Kidney (tissue), 14 donors: ENCODE results near the gene PTPA. TPM values are rescaled to one million over a fixed set of nuclear protein-coding genes. Genes with fewer than 3 reads are reported as not detected.

ENCODE experiments used
- DNase-seq, 5 donors: peaks; one replicate each; pipeline ENCODE4 v3.0.0-alpha.2; 2013 to 2020
- FAIRE-seq: peaks from 2 replicates; lab custom pipeline; 2012; peaks lifted over from hg19 to GRCh38; lab: Jason Lieb, UNC
- H3K27ac ChIP-seq, 2 donors: one replicate each; pipeline ENCODE4 v1.7.0; 2013; ENCODE audit warnings: low read depth in 2 of 2, low read length in 2 of 2, inconsistent platforms in 1 of 2
- H3K27me3 ChIP-seq: one replicate; pipeline ENCODE4 v1.7.1; 2013; ENCODE audit warnings: low read length, inconsistent platforms; ENCODE audit not compliant: control insufficient read depth, insufficient read depth
- H3K36me3 ChIP-seq, 3 donors: one replicate each; pipeline versions ENCODE4 v1.7.0 to v1.7.1; 2013; ENCODE audit warnings: low read length in 3 of 3, control low read depth in 1 of 3, inconsistent platforms in 1 of 3; ENCODE audit not compliant: insufficient read depth in 3 of 3, control insufficient read depth in 2 of 3
- H3K4me1 ChIP-seq, 3 donors: one replicate each; pipeline versions ENCODE4 v1.7.0 to v1.7.1; 2013; ENCODE audit warnings: low read length in 3 of 3, inconsistent platforms in 1 of 3, low read depth in 1 of 3; ENCODE audit not compliant: control insufficient read depth in 2 of 3, insufficient read depth in 2 of 3
- H3K4me3 ChIP-seq, 3 donors: one replicate each; pipeline versions ENCODE4 v1.7.0 to v1.8.1; 2013; ENCODE audit warnings: low read length in 3 of 3, control low read depth in 1 of 3, inconsistent platforms in 1 of 3
- H3K9ac ChIP-seq, 3 donors: one replicate each; pipeline versions ENCODE4 v1.7.0 to v1.7.1; 2013; ENCODE audit warnings: low read length in 3 of 3, control low read depth in 1 of 3, inconsistent platforms in 1 of 3
- H3K9me3 ChIP-seq, 3 donors: one replicate each; pipeline versions ENCODE4 v1.7.0 to v1.7.1; 2013; ENCODE audit warnings: low read length in 3 of 3, control low read depth in 1 of 3, inconsistent platforms in 1 of 3; ENCODE audit not compliant: control insufficient read depth in 2 of 3, insufficient read depth in 1 of 3
- intact Hi-C: fragments of 100-400 bp; cut with DNase I; formaldehyde crosslinking; loops from one replicate; pipeline ENCODE4 v1.11.1; 2022
- polyA plus RNA-seq: library from polyadenylated mRNA; stranded (reverse); fragments of 350-450 nt; fragmentation: Illumina TruSeq; extraction: RNeasy Lipid Tissue Mini Kit (QIAGEN cat#74804); gene quantifications from one replicate; pipeline ENCODE4 v1.2.3, GENCODE V29; 2014; ENCODE audit warnings: low read depth, low replicate concordance; ENCODE audit not compliant: insufficient read depth
- total RNA-seq: library from RNA; stranded (reverse); fragmentation: NEBNext Ultra II Directional; extraction: Animal tissue kit (Norgen Biotek cat#: 25700); gene quantifications from one replicate; pipeline ENCODE4 v1.2.1, GENCODE V29; 2021
- TF ChIP-seq, protein P1 (sequence below): IDR thresholded peaks from 3 replicates; pipeline ENCODE4 v1.5.1; 2012; ENCODE audit warnings: mild to moderate bottlenecking, moderate library complexity, borderline replicate concordance; ENCODE audit not compliant: insufficient read depth; ENCODE audit errors: extremely low read depth
- donor health status: control.
- donor health status: control.
- donor health status: control.
- donor health status: control.
- donor health status: control.
- donor health status: DM: yes; HTN: yes; CAD: no.
- donor health status: Normal renal cell carcinoma (clear cell type).

Gene PTPA
- total and polyA plus RNA-seq, 2 donors from 2014 or later = 161 to 164 TPM

DNA sequence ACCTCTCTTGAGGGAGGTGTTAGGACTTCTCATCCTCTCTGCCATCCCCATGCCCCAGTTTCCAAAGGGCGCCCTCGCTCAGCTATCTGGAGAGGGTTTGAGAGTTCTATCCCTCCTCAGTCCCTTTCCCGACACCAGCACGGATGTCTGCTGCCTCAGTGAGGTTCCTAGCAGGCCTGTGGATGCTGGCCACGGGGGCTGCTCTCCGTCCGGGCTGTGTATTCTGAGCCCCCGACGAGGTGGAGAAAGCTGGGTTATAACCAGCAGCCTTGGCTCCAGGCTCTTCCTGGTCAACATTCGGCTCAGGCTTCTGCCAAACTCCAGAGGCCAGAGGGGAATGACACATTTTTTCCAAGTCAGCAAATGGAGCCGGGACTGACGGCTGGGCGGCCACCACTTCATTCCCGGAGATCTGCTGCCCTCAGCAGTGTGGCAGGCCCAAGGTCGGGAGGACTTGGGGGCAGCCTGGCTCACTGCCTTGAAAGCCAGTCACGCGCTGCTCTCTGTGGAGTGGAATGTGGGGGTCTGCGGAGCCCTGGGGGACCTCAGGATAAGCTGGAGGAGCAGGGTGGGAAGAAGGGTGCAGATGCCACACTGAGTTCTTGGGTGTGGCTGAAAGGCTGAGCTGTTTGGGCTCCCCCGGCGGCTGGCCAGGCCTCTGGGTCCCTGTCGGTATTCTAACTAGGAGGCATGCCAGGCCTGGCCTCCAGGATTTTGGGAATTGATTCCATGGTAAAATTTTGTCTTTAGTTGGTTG is 27.4 kb downstream of the PTPA start:
- H3K9me3 ChIP-seq = no peaks in the 10 kb centered on the region
- peaks cover under 1 to 16% (median 5%) of the 10 kb centered on the region in 3 donors for H3K36me3 ChIP-seq
- no peak overlapping the region for H3K4me3 ChIP-seq
- TF ChIP-seq, protein P1, sequence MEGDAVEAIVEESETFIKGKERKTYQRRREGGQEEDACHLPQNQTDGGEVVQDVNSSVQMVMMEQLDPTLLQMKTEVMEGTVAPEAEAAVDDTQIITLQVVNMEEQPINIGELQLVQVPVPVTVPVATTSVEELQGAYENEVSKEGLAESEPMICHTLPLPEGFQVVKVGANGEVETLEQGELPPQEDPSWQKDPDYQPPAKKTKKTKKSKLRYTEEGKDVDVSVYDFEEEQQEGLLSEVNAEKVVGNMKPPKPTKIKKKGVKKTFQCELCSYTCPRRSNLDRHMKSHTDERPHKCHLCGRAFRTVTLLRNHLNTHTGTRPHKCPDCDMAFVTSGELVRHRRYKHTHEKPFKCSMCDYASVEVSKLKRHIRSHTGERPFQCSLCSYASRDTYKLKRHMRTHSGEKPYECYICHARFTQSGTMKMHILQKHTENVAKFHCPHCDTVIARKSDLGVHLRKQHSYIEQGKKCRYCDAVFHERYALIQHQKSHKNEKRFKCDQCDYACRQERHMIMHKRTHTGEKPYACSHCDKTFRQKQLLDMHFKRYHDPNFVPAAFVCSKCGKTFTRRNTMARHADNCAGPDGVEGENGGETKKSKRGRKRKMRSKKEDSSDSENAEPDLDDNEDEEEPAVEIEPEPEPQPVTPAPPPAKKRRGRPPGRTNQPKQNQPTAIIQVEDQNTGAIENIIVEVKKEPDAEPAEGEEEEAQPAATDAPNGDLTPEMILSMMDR = no peak
- peak overlapping the region in 2 of 3 donors; percentile 61 to 100 for H3K9ac ChIP-seq
- H3K4me1 ChIP-seq = peaks cover 11 to 57% (median 54%) of the 10 kb centered on the region in 3 donors
- FAIRE-seq (no peak), DNase-seq (peak in 4 of 5 donors; percentile 11 to 91 (median 58))
- peak overlapping the region; percentile 99 to 100 for H3K27ac ChIP-seq
- H3K27me3 ChIP-seq = no peaks in the 10 kb centered on the region
- intact Hi-C loops = loop anchor here (5.0 kb wide), 1 partner anchor 479 kb away; no protein-coding TSS in a partner anchor

DNA sequence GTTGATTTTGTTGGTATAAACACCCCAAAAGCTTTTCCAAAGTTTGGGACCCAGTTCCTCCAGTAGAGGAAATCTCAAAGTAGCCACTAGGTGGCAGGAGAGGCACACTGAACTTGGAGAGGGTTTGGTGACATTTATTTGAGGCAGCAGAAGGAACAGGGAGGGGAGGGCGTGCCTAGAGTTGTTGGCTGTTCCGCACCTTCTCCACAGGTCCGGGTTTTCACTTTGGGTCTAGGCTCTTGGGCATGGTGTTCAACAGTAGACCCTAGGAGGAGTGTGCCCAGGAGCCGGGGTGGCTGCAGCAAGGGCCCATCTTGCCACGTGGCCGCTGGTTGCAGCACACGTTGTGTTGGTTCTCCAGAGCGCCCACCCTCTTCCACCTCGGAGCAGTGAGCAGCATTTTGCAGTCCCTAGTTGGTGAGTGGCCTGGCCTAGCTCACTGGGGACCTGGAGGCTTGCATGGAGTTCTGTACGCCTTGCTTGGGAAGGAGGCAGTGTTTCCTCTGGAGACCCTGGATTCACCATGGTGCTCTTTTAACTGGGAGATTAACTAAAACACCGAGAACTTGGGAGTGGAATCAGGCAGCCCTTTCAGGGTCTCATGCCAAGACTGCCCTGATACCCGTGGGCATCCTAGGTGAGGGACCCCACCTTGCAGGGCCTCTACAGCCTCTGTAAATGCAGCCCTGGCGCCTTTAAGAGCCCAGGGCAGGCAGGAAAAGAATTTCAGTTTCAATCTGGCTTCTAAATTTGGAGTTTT is 28.2 kb downstream of the PTPA start:
- Histone ChIP-seq H3K36me3 (peaks cover 0 to 13% (median 3%) of the 10 kb centered on the region in 3 donors), H3K9ac (peak overlapping the region in 2 of 3 donors; percentile 61 to 100), H3K27ac (peak overlapping the region; percentile 99 to 100), H3K4me1 (peaks cover 11 to 61% (median 59%) of the 10 kb centered on the region in 3 donors), H3K4me3 (peak overlapping the region; percentile 22 to 65 (median 30)), H3K9me3 (no peaks in the 10 kb centered on the region), H3K27me3 (no peaks in the 10 kb centered on the region)
- DNase-seq = peak; percentile 86 to 96 (median 91)
- intact Hi-C loops = loop anchor here (5.0 kb wide), 1 partner anchor 478 kb away; no protein-coding TSS in a partner anchor
- peak; percentile 57 for FAIRE-seq
- TF ChIP-seq, protein P1 = peak; percentile 90

DNA sequence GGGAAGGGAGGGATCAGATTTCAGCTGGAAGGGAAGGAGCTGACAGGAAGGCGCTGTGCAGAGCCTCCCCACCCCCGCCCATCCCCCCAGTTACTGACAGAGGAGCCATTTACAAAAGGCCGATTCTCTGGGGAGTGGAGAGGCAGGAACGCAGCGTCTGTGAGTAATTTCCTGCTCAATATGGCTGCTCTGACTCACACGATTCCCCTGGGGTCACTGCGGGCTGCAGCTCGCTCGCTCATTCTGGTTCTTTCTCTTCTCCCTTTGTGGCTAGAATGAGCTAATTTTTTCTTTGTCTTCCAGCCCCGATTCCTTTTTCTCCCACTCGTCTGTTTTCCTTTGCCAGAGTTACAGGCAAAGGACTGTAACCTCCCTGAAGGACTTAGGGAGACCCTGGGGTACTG is 28.8 kb downstream of the PTPA start:
- H3K36me3 ChIP-seq = peaks cover 0 to 7% (median 3%) of the 10 kb centered on the region in 3 donors
- peak; percentile 95 to 99 (median 97) for DNase-seq
- TF ChIP-seq, protein P1 = no peak
- no peak for FAIRE-seq
- peaks cover 11 to 61% (median 59%) of the 10 kb centered on the region in 3 donors for H3K4me1 ChIP-seq
- H3K9ac ChIP-seq = peak overlapping the region; percentile 54 to 100 (median 99)
- intact Hi-C loops = loop anchor here (5.0 kb wide), 1 partner anchor 477 kb away; no protein-coding TSS in a partner anchor
- no peaks in the 10 kb centered on the region for H3K27me3 ChIP-seq
- peak overlapping the region; percentile 99 to 100 for H3K27ac ChIP-seq
- H3K4me3 ChIP-seq = peak overlapping the region; percentile 42 to 65 (median 59)
- H3K9me3 ChIP-seq = no peaks in the 10 kb centered on the region
